H9 (cell line): Measurements from ENCODE around the gene ABHD16A. TPM values are rescaled to one million over a fixed set of nuclear protein-coding genes. Genes with fewer than 3 reads are reported as not detected.

ENCODE experiments used
- DNase-seq: peaks from one replicate; pipeline ENCODE4 v3.0.0-alpha.2; 2017
- H2AFZ ChIP-seq: one replicate; pipeline ENCODE4 v1.6.1; 2013; ENCODE audit warnings: mild to moderate bottlenecking, low read length, control low read depth, moderate library complexity
- H2AK5ac ChIP-seq: 2 replicates; pipeline ENCODE4 v1.6.1; 2013; ENCODE audit warnings: low read length, control low read depth, mixed read lengths; ENCODE audit not compliant: insufficient read length
- H2BK120ac ChIP-seq: one replicate; pipeline ENCODE4 v1.6.1; 2013; ENCODE audit warnings: low read depth, mild to moderate bottlenecking, low read length, control low read depth, inconsistent platforms; ENCODE audit not compliant: poor library complexity, severe bottlenecking
- H2BK12ac ChIP-seq: 2 replicates; pipeline ENCODE4 v1.6.1; 2013; ENCODE audit warnings: low read length, control low read depth, mixed read lengths, low read depth; ENCODE audit not compliant: insufficient read length
- H2BK15ac ChIP-seq: 2 replicates; pipeline ENCODE4 v1.6.1; 2013; ENCODE audit warnings: low read depth, low read length, control low read depth
- H2BK20ac ChIP-seq: one replicate; pipeline ENCODE4 v1.6.1; 2013; ENCODE audit warnings: low read depth, mild to moderate bottlenecking, low read length, control low read depth, inconsistent platforms; ENCODE audit not compliant: poor library complexity, severe bottlenecking
- H2BK5ac ChIP-seq: 2 replicates; pipeline ENCODE4 v1.6.1; 2013; ENCODE audit warnings: low read length, control low read depth, mixed read lengths; ENCODE audit not compliant: insufficient read length
- H3K14ac ChIP-seq: 2 replicates; pipeline ENCODE4 v1.6.1; 2013; ENCODE audit warnings: low read length, control low read depth; ENCODE audit not compliant: insufficient read depth
- H3K18ac ChIP-seq: 2 replicates; pipeline ENCODE4 v1.6.1; 2013; ENCODE audit warnings: low read depth, mild to moderate bottlenecking, mixed read lengths, low read length, control low read depth; ENCODE audit not compliant: insufficient read length
- H3K23ac ChIP-seq: 2 replicates; pipeline ENCODE4 v1.6.1; 2013; ENCODE audit warnings: low read length, control low read depth, mixed read lengths, low read depth; ENCODE audit not compliant: insufficient read length
- H3K23me2 ChIP-seq: 2 replicates; pipeline ENCODE4 v1.6.1; 2013; ENCODE audit warnings: low read depth, mild to moderate bottlenecking, mixed read lengths, low read length, control low read depth; ENCODE audit not compliant: insufficient read length, poor library complexity, severe bottlenecking
- H3K27ac ChIP-seq: 2 replicates; pipeline ENCODE4 v1.5.1; 2013; ENCODE audit warnings: low read length, control low read depth, mixed read lengths, low read depth; ENCODE audit not compliant: insufficient read length
- H3K27me3 ChIP-seq: 2 replicates; pipeline ENCODE4 v1.6.1; 2013; ENCODE audit warnings: low read length, control low read depth, inconsistent platforms; ENCODE audit not compliant: insufficient read depth
- H3K4ac ChIP-seq: 2 replicates; pipeline ENCODE4 v1.6.1; 2013; ENCODE audit warnings: low read depth, mild to moderate bottlenecking, control low read depth, inconsistent platforms, low read length, moderate library complexity
- H3K4me1 ChIP-seq: 2 replicates; pipeline ENCODE4 v1.6.1; 2013; ENCODE audit warnings: low read length, control low read depth, inconsistent platforms; ENCODE audit not compliant: insufficient read depth
- H3K4me2 ChIP-seq: 2 replicates; pipeline ENCODE4 v1.6.1; 2013; ENCODE audit warnings: low read length, control low read depth, mixed read lengths; ENCODE audit not compliant: insufficient read length, insufficient read depth
- H3K56ac ChIP-seq: 2 replicates; pipeline ENCODE4 v1.6.1; 2013; ENCODE audit warnings: low read depth, mild to moderate bottlenecking, mixed read lengths, low read length, control low read depth; ENCODE audit not compliant: insufficient read length
- H3K79me1 ChIP-seq: 2 replicates; pipeline ENCODE4 v1.6.1; 2013; ENCODE audit warnings: low read depth, mild to moderate bottlenecking, moderate library complexity, low read length, control low read depth, inconsistent platforms; ENCODE audit not compliant: insufficient read depth, poor library complexity, severe bottlenecking
- H3K79me2 ChIP-seq: 2 replicates; pipeline ENCODE4 v1.6.1; 2013; ENCODE audit warnings: low read length, control low read depth, inconsistent platforms; ENCODE audit not compliant: insufficient read depth
- H3K9ac ChIP-seq: 2 replicates; pipeline ENCODE4 v1.6.1; 2013; ENCODE audit warnings: low read length, control low read depth, mixed read lengths; ENCODE audit not compliant: insufficient read length; ENCODE audit errors: extremely low read depth
- H3K9me3 ChIP-seq: one replicate; pipeline ENCODE4 v1.6.1; 2013; ENCODE audit warnings: low read depth, low read length, inconsistent platforms; ENCODE audit not compliant: control insufficient read depth
- H3T11ph ChIP-seq: one replicate; pipeline ENCODE4 v1.6.1; 2013; ENCODE audit warnings: mild to moderate bottlenecking, low read length, control low read depth, inconsistent platforms
- H4K20me1 ChIP-seq: one replicate; pipeline ENCODE4 v1.6.1; 2013; ENCODE audit not compliant: control insufficient read depth, insufficient read length, insufficient read depth
- H4K5ac ChIP-seq: 2 replicates; pipeline ENCODE4 v1.6.1; 2013; ENCODE audit warnings: low read depth, mild to moderate bottlenecking, mixed read lengths, low read length, control low read depth; ENCODE audit not compliant: insufficient read length
- H4K8ac ChIP-seq: replicated peaks from 2 replicates; pipeline ENCODE4 v1.6.1; 2013; ENCODE audit warnings: low read length, control low read depth, mixed read lengths, low read depth; ENCODE audit not compliant: insufficient read length
- H4K91ac ChIP-seq: 2 replicates; pipeline ENCODE4 v1.6.1; 2013; ENCODE audit warnings: low read depth, mild to moderate bottlenecking, moderate library complexity, mixed read lengths, low read length, control low read depth; ENCODE audit not compliant: insufficient read length
- H3K27ac Mint-ChIP-seq, 3 experiments: 2 replicates in 2 of 3; 3 replicates in 1 of 3; pipeline ENCODE4 v1.8.0; 2020 to 2021; ENCODE audit warnings: mixed read lengths in 3 of 3, mild to moderate bottlenecking in 1 of 3, moderate library complexity in 1 of 3
- H3K27me3 Mint-ChIP-seq: 2 replicates; pipeline ENCODE4 v1.8.0; 2021; ENCODE audit warnings: low read depth, mild to moderate bottlenecking, moderate library complexity, mixed read lengths
- H3K36me3 Mint-ChIP-seq, 3 experiments: 2 replicates in 2 of 3; 3 replicates in 1 of 3; pipeline ENCODE4 v1.8.0; 2020 to 2021; ENCODE audit warnings: low read depth in 3 of 3, mixed read lengths in 3 of 3; ENCODE audit not compliant: insufficient read depth in 1 of 3
- H3K4me1 Mint-ChIP-seq, 2 experiments: 2 replicates each; pipeline ENCODE4 v1.8.0; 2020; ENCODE audit warnings: mixed read lengths in 2 of 2
- H3K4me3 Mint-ChIP-seq, 2 experiments: 2 replicates in 1 of 2; 3 replicates in 1 of 2; pipeline ENCODE4 v1.8.0; 2020 to 2021; ENCODE audit warnings: mild to moderate bottlenecking in 2 of 2, mixed read lengths in 2 of 2, moderate library complexity in 1 of 2
- H3K9me3 Mint-ChIP-seq, 2 experiments: 2 replicates in 1 of 2; 3 replicates in 1 of 2; pipeline ENCODE4 v1.8.0; 2020; ENCODE audit warnings: mild to moderate bottlenecking in 2 of 2, mixed read lengths in 2 of 2, moderate library complexity in 1 of 2
- WGBS: extraction: QIAGEN DNeasy Blood & Tissue Kit; methylation state at CpG from one replicate; pipeline ENCODE4 v1.1.7; 2013; ENCODE audit warnings: missing lambda C conversion rate, low lambda C conversion rate, mixed read lengths; ENCODE audit not compliant: insufficient read length; ENCODE audit errors: extremely low coverage; 5-methylcytosine and 5-hydroxymethylcytosine counted together
- total RNA-seq: library from RNA; stranded (reverse); gene quantifications from 2 replicates; pipeline ENCODE4 v1.2.1, GENCODE V29; 2021
- TF ChIP-seq, protein P1 (sequence below): fragments of 200-600 bp; sonication (generic); conservative IDR thresholded peaks from 3 replicates; pipeline ENCODE4 v1.8.0; 2021; ENCODE audit warnings: antibody characterized with exemption, mild to moderate bottlenecking

The ABHD16A gene
- total RNA-seq, 1 experiment from 2014 or later, result 34.4 TPM

- Histone ChIP-seq H3K23me2 (peaks cover 13% of the 10 kb centered on the region), H2BK20ac (no peak within 1 kb of the TSS), H3K4me1 (no peaks in the 10 kb centered on the region), H2BK12ac (no peak within 1 kb of the TSS), H3K79me2 (peaks cover 6% of the 10 kb centered on the region; the same call in 1 of the 2 replicates), H4K5ac (no peak within 1 kb of the TSS), H3K14ac (no peak within 1 kb of the TSS), H4K8ac (no peak within 1 kb of the TSS), H4K20me1 (no peaks in the 10 kb centered on the region), H3K4ac (no peak within 1 kb of the TSS), H2BK15ac (no peak within 1 kb of the TSS), H3K9ac (no peak within 1 kb of the TSS), H3K27ac (no peak within 1 kb of the TSS), H2AK5ac (no peak within 1 kb of the TSS), H3T11ph (no peak within 1 kb of the TSS), H4K91ac (no peak within 1 kb of the TSS), H3K79me1 (peaks cover 5% of the 10 kb centered on the region), H3K23ac (no peak within 1 kb of the TSS), H3K56ac (no peak within 1 kb of the TSS), H2BK5ac (no peak within 1 kb of the TSS), H3K27me3 (no peaks in the 10 kb centered on the region), H3K9me3 (no peaks in the 10 kb centered on the region), H3K18ac (no peak within 1 kb of the TSS), H2BK120ac (no peak within 1 kb of the TSS), H2AFZ (no peak within 1 kb of the TSS), H3K4me2 (no peak within 1 kb of the TSS)
- no peak for DNase-seq
- TF ChIP-seq, protein P1, sequence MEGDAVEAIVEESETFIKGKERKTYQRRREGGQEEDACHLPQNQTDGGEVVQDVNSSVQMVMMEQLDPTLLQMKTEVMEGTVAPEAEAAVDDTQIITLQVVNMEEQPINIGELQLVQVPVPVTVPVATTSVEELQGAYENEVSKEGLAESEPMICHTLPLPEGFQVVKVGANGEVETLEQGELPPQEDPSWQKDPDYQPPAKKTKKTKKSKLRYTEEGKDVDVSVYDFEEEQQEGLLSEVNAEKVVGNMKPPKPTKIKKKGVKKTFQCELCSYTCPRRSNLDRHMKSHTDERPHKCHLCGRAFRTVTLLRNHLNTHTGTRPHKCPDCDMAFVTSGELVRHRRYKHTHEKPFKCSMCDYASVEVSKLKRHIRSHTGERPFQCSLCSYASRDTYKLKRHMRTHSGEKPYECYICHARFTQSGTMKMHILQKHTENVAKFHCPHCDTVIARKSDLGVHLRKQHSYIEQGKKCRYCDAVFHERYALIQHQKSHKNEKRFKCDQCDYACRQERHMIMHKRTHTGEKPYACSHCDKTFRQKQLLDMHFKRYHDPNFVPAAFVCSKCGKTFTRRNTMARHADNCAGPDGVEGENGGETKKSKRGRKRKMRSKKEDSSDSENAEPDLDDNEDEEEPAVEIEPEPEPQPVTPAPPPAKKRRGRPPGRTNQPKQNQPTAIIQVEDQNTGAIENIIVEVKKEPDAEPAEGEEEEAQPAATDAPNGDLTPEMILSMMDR, result no peak
- Mint-ChIP-seq H3K4me3 (no peak within 1 kb of the TSS; a peak in 1 of 5 replicates), H3K27ac (no peak within 1 kb of the TSS; a peak in 1 of 7 replicates), H3K9me3 (no peaks in the 10 kb centered on the region), H3K27me3 (no peaks in the 10 kb centered on the region), H3K36me3 (peaks cover 43 to 80% (median 76%) of the 10 kb centered on the region in 3 experiments), H3K4me1 (peaks cover 9 to 10% of the 10 kb centered on the region in 2 experiments)
- WGBS, result no CpG with 5 or more reads among the region's 8 CpGs
These were observed 33.4 kb downstream of the ABHD16A start, which contains the start of gene LY6G5B for GRCh38 chr6:31669676-31670075. Gene LY6G5B, plus strand, starts transcription at chr6:31669976. Its CDS starts 975 bp downstream, at chr6:31670951.
